Naive B cell (primary cell): ENCODE data around the gene THADA. TPM values are rescaled to one million over a fixed set of nuclear protein-coding genes. Genes with fewer than 3 reads are reported as not detected.

Experiments used
- ATAC-seq, 2 donors: fragments of 150-1000 bp; cut with Tn5 transposase; 2 replicates each; pipeline ENCODE4 v1.10.0; 2021; ENCODE audit warnings: low read depth in 2 of 2, mild to moderate bottlenecking in 2 of 2, moderate library complexity in 2 of 2
- DNase-seq: peaks from one replicate; pipeline ENCODE4 v3.0.0; 2022
- H3K27ac Mint-ChIP-seq, 6 donors: one replicate each; pipeline ENCODE4 v1.8.0; 2020 to 2022; ENCODE audit warnings: mild to moderate bottlenecking in 6 of 6, mixed read lengths in 6 of 6, moderate library complexity in 5 of 6, inconsistent platforms in 2 of 6
- H3K27me3 Mint-ChIP-seq, 3 donors: one replicate each; pipeline ENCODE4 v1.8.0; 2021 to 2022; ENCODE audit warnings: mixed read lengths in 3 of 3, mild to moderate bottlenecking in 1 of 3
- H3K36me3 Mint-ChIP-seq, 2 donors: one replicate each; pipeline ENCODE4 v1.8.0; 2020 to 2022; ENCODE audit warnings: mixed read lengths in 2 of 2, inconsistent platforms in 1 of 2, mild to moderate bottlenecking in 1 of 2
- H3K4me1 Mint-ChIP-seq, 3 donors: one replicate each; pipeline ENCODE4 v1.8.0; 2020 to 2022; ENCODE audit warnings: mixed read lengths in 3 of 3, inconsistent platforms in 1 of 3, mild to moderate bottlenecking in 1 of 3, moderate library complexity in 1 of 3
- H3K4me3 Mint-ChIP-seq, 8 donors: one replicate each; pipeline ENCODE4 v1.8.0; 2020 to 2022; ENCODE audit warnings: mild to moderate bottlenecking in 8 of 8, mixed read lengths in 8 of 8, moderate library complexity in 8 of 8, inconsistent platforms in 2 of 8
- H3K9me3 Mint-ChIP-seq, 7 donors: one replicate each; pipeline ENCODE4 v1.8.0; 2020 to 2022; ENCODE audit warnings: mixed read lengths in 7 of 7, mild to moderate bottlenecking in 5 of 7, inconsistent platforms in 2 of 7, moderate library complexity in 1 of 7
- polyA plus RNA-seq, 6 donors: library from polyadenylated mRNA; unstranded; fragments of 300-500 nt; fragmentation: Illumina TruSeq; gene quantifications; one replicate each; pipeline ENCODE4 v1.2.3, GENCODE V29; 2021; ENCODE audit warnings: low read depth in 6 of 6

The THADA gene
- polyA plus RNA-seq, 6 donors from 2014 or later: 8.3 to 20.2 (median 13.0) TPM

GRCh38 chr2:43323857-43324256 is 272.0 kb downstream of the THADA start:
- H3K36me3 Mint-ChIP-seq: peaks cover 29 to 36% of the 10 kb centered on the region in 2 donors
- H3K9me3 Mint-ChIP-seq: no peaks in the 10 kb centered on the region
- peaks cover 0 to 4% (median 0%) of the 10 kb centered on the region in 3 donors for H3K4me1 Mint-ChIP-seq
- no peak overlapping the region for H3K27ac Mint-ChIP-seq
- H3K27me3 Mint-ChIP-seq: no peaks in the 10 kb centered on the region
- DNase-seq: no peak
- ATAC-seq: no peak
- no peak overlapping the region for H3K4me3 Mint-ChIP-seq

DNA sequence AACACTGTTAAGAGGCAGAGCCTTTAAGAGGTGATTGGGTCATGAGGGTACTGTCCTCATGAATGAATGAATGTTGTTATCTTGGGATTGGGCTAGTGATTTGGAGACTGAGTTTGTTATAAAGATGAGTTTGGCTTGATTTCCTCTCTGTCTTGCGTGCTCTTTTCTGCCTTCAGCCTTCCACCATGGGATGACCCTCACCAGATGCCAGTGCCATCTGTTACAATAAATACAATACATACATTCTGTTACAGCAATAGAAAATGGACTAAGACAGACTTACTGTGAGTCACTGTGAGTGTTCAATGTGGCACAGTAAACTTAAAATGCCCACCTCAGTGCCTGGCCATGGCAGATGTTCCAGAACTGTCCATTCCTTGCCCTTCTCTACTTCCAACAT is 274.4 kb downstream of the THADA start:
- Mint-ChIP-seq H3K9me3 (no peaks in the 10 kb centered on the region), H3K4me3 (no peak overlapping the region), H3K4me1 (peaks cover 0 to under 1% (median 0%) of the 10 kb centered on the region in 3 donors), H3K36me3 (peaks cover 28 to 29% of the 10 kb centered on the region in 2 donors), H3K27me3 (no peaks in the 10 kb centered on the region), H3K27ac (peak overlapping the region in 3 of 6 donors; percentile 11 to 59 (median 51))
- no peak for DNase-seq
- no peak for ATAC-seq

DNA sequence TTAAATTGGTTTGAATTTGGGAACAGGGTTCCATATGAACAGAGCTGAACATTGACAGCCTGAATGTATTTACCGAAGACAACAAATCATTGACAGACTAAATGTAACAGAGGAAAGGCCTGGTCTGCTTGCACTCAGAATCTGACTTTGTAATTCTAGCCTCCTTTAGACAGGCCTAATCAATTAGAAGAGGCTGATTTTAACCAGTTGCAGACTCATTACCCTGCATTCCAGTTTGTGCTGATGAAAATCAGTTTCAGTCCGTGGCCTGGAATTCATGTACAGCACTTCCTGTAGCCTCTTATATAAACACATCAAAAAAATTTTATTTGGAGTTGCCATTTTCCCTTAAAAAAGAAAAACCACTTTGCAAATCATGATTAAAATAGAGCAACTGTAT is 276.3 kb downstream of the THADA start:
- ATAC-seq (no peak), DNase-seq (no peak)
- H3K9me3 Mint-ChIP-seq: no peaks in the 10 kb centered on the region
- peaks cover 0 to 8% (median 5%) of the 10 kb centered on the region in 3 donors for H3K4me1 Mint-ChIP-seq
- no peak overlapping the region for H3K27ac Mint-ChIP-seq
- H3K4me3 Mint-ChIP-seq: no peak overlapping the region
- no peaks in the 10 kb centered on the region for H3K27me3 Mint-ChIP-seq
- peaks cover 9 to 29% of the 10 kb centered on the region in 2 donors for H3K36me3 Mint-ChIP-seq

- Mint-ChIP-seq H3K4me3 (no peak overlapping the region), H3K9me3 (no peaks in the 10 kb centered on the region)
Observed at GRCh38 chr2:43318791-43319190, 277.0 kb downstream of the THADA start.

DNA sequence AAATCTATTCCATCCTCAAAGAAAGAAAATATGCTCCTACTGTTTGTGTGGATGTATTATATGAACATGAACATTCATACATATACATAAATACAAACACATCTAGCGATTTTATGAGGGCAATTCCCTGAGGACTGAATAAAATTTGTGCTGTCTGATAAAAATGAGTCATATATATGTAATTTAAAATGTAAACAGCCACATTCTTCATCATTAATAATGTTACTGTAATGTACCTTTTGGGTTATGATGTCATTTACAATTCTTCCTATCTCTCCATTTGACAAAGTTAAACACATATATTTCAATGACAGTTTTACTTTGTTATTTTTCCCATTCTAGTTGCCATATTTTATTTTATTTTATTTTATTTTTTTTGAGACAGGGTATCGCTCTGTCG is 278.2 kb downstream of the THADA start:
- peaks cover 0 to 8% (median 5%) of the 10 kb centered on the region in 3 donors for H3K4me1 Mint-ChIP-seq
- no peak overlapping the region for H3K4me3 Mint-ChIP-seq
- peaks cover under 1 to 26% of the 10 kb centered on the region in 2 donors for H3K36me3 Mint-ChIP-seq
- no peaks in the 10 kb centered on the region for H3K9me3 Mint-ChIP-seq
- ATAC-seq (no peak), DNase-seq (no peak)
- H3K27me3 Mint-ChIP-seq: no peaks in the 10 kb centered on the region
- H3K27ac Mint-ChIP-seq: no peak overlapping the region

More at GRCh38 chr2:43318791-43319190, 277.0 kb downstream of the THADA start:
- ATAC-seq (no peak), DNase-seq (no peak)
- Mint-ChIP-seq H3K36me3 (peaks cover 7 to 26% of the 10 kb centered on the region in 2 donors), H3K27me3 (no peaks in the 10 kb centered on the region), H3K4me1 (peaks cover 0 to 8% (median 5%) of the 10 kb centered on the region in 3 donors), H3K27ac (no peak overlapping the region)

GRCh38 chr2:43317194-43317593 is 278.6 kb downstream of the THADA start:
- Mint-ChIP-seq H3K4me1 (peaks cover 0 to 8% (median 5%) of the 10 kb centered on the region in 3 donors), H3K27ac (no peak overlapping the region), H3K9me3 (no peaks in the 10 kb centered on the region), H3K36me3 (peaks cover 5 to 26% of the 10 kb centered on the region in 2 donors), H3K4me3 (no peak overlapping the region), H3K27me3 (no peaks in the 10 kb centered on the region)
- ATAC-seq (no peak), DNase-seq (no peak)

DNA sequence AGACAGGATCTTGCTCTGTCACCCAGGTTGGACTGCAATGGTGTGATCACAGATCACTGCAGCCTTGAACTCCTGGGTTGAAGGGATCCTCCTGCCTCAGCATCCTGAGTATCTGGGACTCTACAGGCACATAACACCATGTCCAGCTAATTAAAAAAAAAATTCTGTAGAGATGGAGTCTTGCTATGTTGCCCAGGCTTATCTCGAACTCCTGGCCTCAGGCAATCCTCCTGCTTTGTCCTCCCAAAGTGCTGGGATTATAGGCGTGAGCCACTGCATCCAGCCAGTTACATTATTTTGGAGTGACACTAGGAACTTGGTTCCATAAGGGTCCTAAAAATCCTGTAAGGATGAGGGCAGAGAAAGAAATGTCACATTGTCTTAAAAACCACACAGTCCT is 280.4 kb downstream of the THADA start:
- DNase-seq: no peak
- Mint-ChIP-seq H3K9me3 (no peaks in the 10 kb centered on the region), H3K27ac (no peak overlapping the region)

GRCh38 chr2:43314299-43314927 is 281.4 kb downstream of the THADA start:
- no peaks in the 10 kb centered on the region for H3K9me3 Mint-ChIP-seq
- H3K4me3 Mint-ChIP-seq: no peak overlapping the region
- ATAC-seq (no peak), DNase-seq (no peak)
- no peaks in the 10 kb centered on the region for H3K27me3 Mint-ChIP-seq
- H3K36me3 Mint-ChIP-seq: peaks cover 14 to 20% of the 10 kb centered on the region in 2 donors
- H3K4me1 Mint-ChIP-seq: peaks cover 0 to 9% (median 5%) of the 10 kb centered on the region in 3 donors
- no peak overlapping the region for H3K27ac Mint-ChIP-seq

More for the DNA sequence above, 280.4 kb downstream of the THADA start:
- no peak for ATAC-seq
- peaks cover 0 to 8% (median 5%) of the 10 kb centered on the region in 3 donors for H3K4me1 Mint-ChIP-seq
- peaks cover 11 to 25% of the 10 kb centered on the region in 2 donors for H3K36me3 Mint-ChIP-seq
- no peaks in the 10 kb centered on the region for H3K27me3 Mint-ChIP-seq
- no peak overlapping the region for H3K4me3 Mint-ChIP-seq

GRCh38 chr2:43313642-43314017 is 282.2 kb downstream of the THADA start:
- ATAC-seq (no peak), DNase-seq (no peak)
- no peak overlapping the region for H3K4me3 Mint-ChIP-seq
- H3K36me3 Mint-ChIP-seq: peaks cover 14 to 19% of the 10 kb centered on the region in 2 donors
- no peaks in the 10 kb centered on the region for H3K27me3 Mint-ChIP-seq
- H3K9me3 Mint-ChIP-seq: no peaks in the 10 kb centered on the region
- H3K4me1 Mint-ChIP-seq: peaks cover 0 to 12% (median 5%) of the 10 kb centered on the region in 3 donors
- H3K27ac Mint-ChIP-seq: peak overlapping the region in 2 of 6 donors; percentile 41 to 80

- Mint-ChIP-seq H3K27ac (peak overlapping the region in 3 of 6 donors; percentile 34 to 80 (median 34)), H3K4me1 (peaks cover 0 to 12% (median 5%) of the 10 kb centered on the region in 3 donors), H3K9me3 (no peaks in the 10 kb centered on the region), H3K36me3 (peaks cover 19 to 23% of the 10 kb centered on the region in 2 donors), H3K4me3 (no peak overlapping the region), H3K27me3 (no peaks in the 10 kb centered on the region)
- DNase-seq (no peak), ATAC-seq (no peak)
Observed at GRCh38 chr2:43312755-43313641, 282.8 kb downstream of the THADA start.

- Mint-ChIP-seq H3K9me3 (no peaks in the 10 kb centered on the region), H3K4me1 (peaks cover 0 to 10% (median 5%) of the 10 kb centered on the region in 3 donors), H3K27me3 (no peaks in the 10 kb centered on the region), H3K27ac (no peak overlapping the region), H3K36me3 (peaks cover 22 to 30% of the 10 kb centered on the region in 2 donors), H3K4me3 (no peak overlapping the region)
- ATAC-seq: no peak
- DNase-seq: no peak
Observed at GRCh38 chr2:43311276-43311675, 284.6 kb downstream of the THADA start.

DNA sequence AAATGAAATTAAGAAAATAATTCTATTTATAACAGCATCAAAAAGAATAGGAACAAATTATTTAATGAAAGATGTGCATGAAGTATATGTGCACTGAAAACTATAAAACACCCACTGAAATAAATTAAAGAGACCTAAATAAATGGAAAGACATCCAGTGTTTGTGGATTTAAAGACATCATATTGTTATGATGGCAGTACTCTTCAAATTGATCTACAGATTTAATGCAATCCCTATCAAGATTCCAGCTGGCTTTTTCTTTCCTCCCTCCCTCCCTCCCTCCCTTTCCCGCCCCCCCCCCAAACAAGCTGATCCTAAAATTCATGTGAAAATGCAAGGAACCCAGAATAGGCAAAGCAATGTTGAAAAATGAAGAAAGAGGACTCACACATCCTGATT is 285.9 kb downstream of the THADA start:
- DNase-seq (no peak), ATAC-seq (no peak)
- H3K36me3 Mint-ChIP-seq: peaks cover 22 to 30% of the 10 kb centered on the region in 2 donors
- H3K4me1 Mint-ChIP-seq: peaks cover 4 to 15% (median 6%) of the 10 kb centered on the region in 3 donors
- H3K27ac Mint-ChIP-seq: no peak overlapping the region
- no peaks in the 10 kb centered on the region for H3K9me3 Mint-ChIP-seq
- H3K4me3 Mint-ChIP-seq: no peak overlapping the region
- no peaks in the 10 kb centered on the region for H3K27me3 Mint-ChIP-seq

GRCh38 chr2:43307973-43308372 is 287.9 kb downstream of the THADA start:
- Mint-ChIP-seq H3K4me1 (peaks cover 4 to 15% (median 6%) of the 10 kb centered on the region in 3 donors), H3K9me3 (no peaks in the 10 kb centered on the region), H3K36me3 (peaks cover 22 to 30% of the 10 kb centered on the region in 2 donors), H3K4me3 (no peak overlapping the region), H3K27me3 (no peaks in the 10 kb centered on the region), H3K27ac (no peak overlapping the region)
- DNase-seq (no peak), ATAC-seq (no peak)
